GM13977 (cell line): ENCODE data around the gene TTI1.

ENCODE experiments used
- DNase-seq: peaks from one replicate; pipeline ENCODE4 v3.0.0; 2012; ENCODE audit warnings: low spot score
- in situ Hi-C: fragments of 300-500 bp; cut with MboI; formaldehyde crosslinking; loops from one replicate; pipeline ENCODE4 v1.12.0; 2022; ENCODE audit warnings: low sequenced_read_pairs, low pct_unique_long_range_greater_than_20kb, mixed read lengths, inconsistent platforms; ENCODE audit not compliant: unreplicated experiment
- TF ChIP-seq, protein P1 (sequence below): IDR thresholded peaks from 2 replicates; pipeline ENCODE4 v1.5.1; 2012; ENCODE audit warnings: mild to moderate bottlenecking, control low read depth; ENCODE audit not compliant: insufficient read depth; ENCODE audit errors: extremely low read depth, missing control alignments

The TTI1 gene

DNA sequence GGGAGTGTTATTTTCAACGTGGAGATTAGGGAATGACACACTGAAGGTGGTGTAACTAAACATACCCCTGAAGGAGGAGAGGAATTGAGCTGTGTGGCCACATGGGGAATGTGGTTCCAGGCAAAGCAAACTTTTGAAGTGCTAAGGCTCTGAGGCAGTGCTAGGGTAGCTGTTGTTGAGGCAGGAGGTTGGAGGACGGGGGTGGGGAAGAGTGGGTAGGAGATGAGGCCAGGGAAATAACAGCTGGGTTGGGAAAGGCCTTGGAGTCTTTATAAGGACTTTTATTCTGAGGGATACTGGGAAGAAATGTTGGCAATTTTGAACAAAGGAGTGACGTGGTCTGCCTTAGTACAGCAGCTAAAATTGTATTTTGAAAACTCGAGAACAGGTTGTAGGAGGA, 13.3 kb upstream of the TTI1 start:
- in situ Hi-C loops, result no loop called here
- TF ChIP-seq, protein P1, sequence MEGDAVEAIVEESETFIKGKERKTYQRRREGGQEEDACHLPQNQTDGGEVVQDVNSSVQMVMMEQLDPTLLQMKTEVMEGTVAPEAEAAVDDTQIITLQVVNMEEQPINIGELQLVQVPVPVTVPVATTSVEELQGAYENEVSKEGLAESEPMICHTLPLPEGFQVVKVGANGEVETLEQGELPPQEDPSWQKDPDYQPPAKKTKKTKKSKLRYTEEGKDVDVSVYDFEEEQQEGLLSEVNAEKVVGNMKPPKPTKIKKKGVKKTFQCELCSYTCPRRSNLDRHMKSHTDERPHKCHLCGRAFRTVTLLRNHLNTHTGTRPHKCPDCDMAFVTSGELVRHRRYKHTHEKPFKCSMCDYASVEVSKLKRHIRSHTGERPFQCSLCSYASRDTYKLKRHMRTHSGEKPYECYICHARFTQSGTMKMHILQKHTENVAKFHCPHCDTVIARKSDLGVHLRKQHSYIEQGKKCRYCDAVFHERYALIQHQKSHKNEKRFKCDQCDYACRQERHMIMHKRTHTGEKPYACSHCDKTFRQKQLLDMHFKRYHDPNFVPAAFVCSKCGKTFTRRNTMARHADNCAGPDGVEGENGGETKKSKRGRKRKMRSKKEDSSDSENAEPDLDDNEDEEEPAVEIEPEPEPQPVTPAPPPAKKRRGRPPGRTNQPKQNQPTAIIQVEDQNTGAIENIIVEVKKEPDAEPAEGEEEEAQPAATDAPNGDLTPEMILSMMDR, result no peak
- no peak for DNase-seq

DNA sequence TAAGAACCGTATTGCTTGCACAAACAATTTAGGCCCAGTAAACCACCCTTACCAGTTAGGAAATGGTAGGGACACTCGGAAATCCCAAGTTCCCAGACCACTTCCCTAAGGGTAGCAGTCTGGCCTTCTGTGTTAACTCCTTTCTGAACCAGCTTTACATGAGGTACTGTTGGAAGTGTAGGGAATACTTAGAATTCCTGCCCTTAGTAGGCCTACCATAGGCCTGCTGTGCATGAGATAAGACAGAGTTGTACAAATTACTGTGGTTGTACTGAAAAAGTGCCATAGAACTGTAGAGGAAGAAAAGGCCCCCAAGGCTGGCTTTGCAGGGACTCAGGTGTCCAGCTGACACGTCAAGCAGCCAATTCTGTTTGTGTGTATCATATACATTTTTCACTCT, 11.4 kb upstream of the TTI1 start:
- DNase-seq, result no peak
- TF ChIP-seq, protein P1, result no peak
- in situ Hi-C loops, result no loop called here

DNA sequence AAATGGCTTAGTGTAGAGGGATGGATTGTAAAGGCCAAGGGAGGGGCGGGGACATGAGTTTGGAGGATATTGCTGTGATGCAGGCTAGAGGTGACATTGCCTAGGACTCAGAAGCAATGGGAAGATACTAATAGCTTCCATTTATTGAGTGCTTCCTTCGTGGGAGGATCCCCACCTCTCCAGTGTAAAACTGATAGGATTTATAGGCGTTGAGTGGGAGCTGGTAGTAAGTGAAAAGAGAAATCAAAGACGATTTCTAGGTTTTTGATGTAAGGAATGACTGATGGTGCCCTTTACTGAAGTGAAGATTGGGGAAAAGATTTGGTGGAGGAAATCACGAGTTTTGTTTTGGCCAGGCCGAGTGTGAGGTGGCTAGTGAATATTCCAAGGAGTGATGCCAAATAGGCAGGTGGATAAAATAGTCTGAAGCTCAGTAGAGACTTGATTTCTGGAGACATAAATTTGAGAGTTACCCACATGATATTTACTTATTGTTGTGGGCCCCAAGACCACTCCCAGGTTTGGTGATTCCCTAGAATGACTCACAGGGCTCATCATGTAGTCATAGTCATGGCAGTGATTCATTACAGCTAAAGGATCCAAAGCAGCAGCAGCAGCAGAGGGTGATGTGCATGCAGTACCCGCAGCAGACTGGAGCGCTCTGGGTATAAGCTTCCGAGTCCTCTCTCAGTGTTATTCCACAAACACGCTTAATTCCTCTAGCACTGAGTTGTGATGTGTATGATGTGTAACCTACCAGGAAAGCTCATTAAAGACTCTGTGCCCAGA, 10.4 kb upstream of the TTI1 start:
- no peak for DNase-seq
- in situ Hi-C loops, result no loop called here
- TF ChIP-seq, protein P1, result no peak

DNA sequence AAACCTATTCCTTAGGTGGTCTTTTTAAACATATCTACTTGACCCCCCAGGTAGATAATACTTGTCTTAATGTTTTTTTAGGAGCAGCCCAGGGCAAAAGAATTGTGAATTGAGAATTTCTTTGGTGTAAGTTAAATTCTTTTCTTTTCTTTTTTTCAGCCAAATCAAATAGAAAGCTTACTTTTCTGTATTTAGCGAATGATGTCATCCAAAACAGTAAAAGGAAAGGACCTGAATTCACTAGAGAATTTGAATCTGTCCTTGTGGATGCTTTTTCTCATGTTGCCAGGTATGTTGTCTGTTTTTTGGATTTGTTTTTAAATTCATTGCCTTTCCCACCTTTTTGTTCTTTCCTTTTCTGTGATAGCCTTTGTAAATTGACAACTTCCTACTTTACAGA, 7.0 kb upstream of the TTI1 start:
- in situ Hi-C loops, result no loop called here
- TF ChIP-seq, protein P1, result no peak
- DNase-seq, result no peak

DNA sequence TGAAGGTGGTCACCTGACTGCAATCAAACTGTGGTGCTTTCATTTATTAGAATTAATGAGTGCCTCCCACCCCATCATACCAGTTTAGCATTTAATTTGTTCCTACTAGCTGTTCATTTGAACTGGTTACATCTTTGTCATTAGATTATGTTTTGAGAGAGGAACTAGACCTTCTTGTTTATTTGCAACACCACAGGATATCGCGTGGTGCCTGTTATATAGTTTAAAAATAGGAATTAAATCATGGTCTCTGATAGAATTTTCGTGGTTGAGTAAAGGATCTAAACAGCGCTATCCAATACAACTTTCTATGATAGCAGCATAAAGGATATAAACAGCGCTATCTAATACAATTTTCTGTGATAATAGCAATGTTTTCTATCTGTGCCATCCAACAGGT, 3.1 kb upstream of the TTI1 start:
- TF ChIP-seq, protein P1, result no peak
- in situ Hi-C loops, result no loop called here
- DNase-seq, result no peak

DNA sequence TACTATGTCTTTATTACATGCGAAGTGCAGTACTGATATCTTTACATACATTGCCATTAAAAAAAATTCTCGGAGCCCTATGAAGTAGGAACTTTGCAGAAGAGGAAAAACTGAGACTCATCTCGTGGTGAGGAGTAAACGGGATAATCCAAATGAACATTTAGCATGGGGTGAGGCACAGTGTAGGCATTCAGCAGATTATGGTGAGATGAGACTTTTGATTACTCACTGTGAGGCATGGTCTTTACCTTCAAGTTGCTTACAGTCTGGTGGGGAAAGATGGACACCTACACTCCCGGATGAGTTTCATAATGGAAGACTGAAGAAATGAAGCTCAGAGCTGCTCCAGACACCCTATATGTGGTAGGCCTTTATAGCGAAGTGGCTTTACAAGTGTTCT, 1.7 kb upstream of the TTI1 start:
- DNase-seq, result no peak
- in situ Hi-C loops, result no loop called here
- TF ChIP-seq, protein P1, result no peak
